ENCODE measurements around the gene ADAMTS15. TPM values are rescaled to one million over a fixed set of nuclear protein-coding genes. Genes with fewer than 3 reads are reported as not detected.

The ADAMTS15 gene
- total RNA-seq, 1 donor from 2014 or later: 0.20 TPM

GRCh38 chr11:130421697-130422096 is 26.7 kb upstream of the ADAMTS15 start:
- Mint-ChIP-seq H3K4me3 (ENCODE audit: unreplicated experiment) (no peak overlapping the region), H3K36me3 (ENCODE audit: unreplicated experiment) (peaks cover 4% of the 10 kb centered on the region), H3K27ac (ENCODE audit: unreplicated experiment) (no peak overlapping the region), H3K4me1 (ENCODE audit: low read depth, unreplicated experiment) (peaks cover 2% of the 10 kb centered on the region), H3K9me3 (ENCODE audit: unreplicated experiment) (peaks cover 2% of the 10 kb centered on the region), H3K27me3 (ENCODE audit: unreplicated experiment) (peaks cover 1% of the 10 kb centered on the region)
- TF ChIP-seq, protein P1, sequence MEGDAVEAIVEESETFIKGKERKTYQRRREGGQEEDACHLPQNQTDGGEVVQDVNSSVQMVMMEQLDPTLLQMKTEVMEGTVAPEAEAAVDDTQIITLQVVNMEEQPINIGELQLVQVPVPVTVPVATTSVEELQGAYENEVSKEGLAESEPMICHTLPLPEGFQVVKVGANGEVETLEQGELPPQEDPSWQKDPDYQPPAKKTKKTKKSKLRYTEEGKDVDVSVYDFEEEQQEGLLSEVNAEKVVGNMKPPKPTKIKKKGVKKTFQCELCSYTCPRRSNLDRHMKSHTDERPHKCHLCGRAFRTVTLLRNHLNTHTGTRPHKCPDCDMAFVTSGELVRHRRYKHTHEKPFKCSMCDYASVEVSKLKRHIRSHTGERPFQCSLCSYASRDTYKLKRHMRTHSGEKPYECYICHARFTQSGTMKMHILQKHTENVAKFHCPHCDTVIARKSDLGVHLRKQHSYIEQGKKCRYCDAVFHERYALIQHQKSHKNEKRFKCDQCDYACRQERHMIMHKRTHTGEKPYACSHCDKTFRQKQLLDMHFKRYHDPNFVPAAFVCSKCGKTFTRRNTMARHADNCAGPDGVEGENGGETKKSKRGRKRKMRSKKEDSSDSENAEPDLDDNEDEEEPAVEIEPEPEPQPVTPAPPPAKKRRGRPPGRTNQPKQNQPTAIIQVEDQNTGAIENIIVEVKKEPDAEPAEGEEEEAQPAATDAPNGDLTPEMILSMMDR (IDR thresholded peaks at IDR 0.05; ENCODE audit: partially characterized antibody, unreplicated experiment): no peak
- DNase-seq: no peak

GRCh38 chr11:130422251-130422995 is 26.0 kb upstream of the ADAMTS15 start:
- TF ChIP-seq, protein P1 (IDR thresholded peaks at IDR 0.05; ENCODE audit: partially characterized antibody, unreplicated experiment): no peak
- H3K4me1 Mint-ChIP-seq (ENCODE audit: low read depth, unreplicated experiment): peaks cover 8% of the 10 kb centered on the region
- H3K9me3 Mint-ChIP-seq (ENCODE audit: unreplicated experiment): peaks cover 2% of the 10 kb centered on the region
- H3K27me3 Mint-ChIP-seq (ENCODE audit: unreplicated experiment): peaks cover 5% of the 10 kb centered on the region
- no peak overlapping the region for H3K4me3 Mint-ChIP-seq (ENCODE audit: unreplicated experiment)
- peaks cover 4% of the 10 kb centered on the region for H3K36me3 Mint-ChIP-seq (ENCODE audit: unreplicated experiment)
- DNase-seq: no peak
- no peak overlapping the region for H3K27ac Mint-ChIP-seq (ENCODE audit: unreplicated experiment)

GRCh38 chr11:130423541-130424142 is 24.8 kb upstream of the ADAMTS15 start:
- Mint-ChIP-seq H3K4me1 (ENCODE audit: low read depth, unreplicated experiment) (peaks cover 10% of the 10 kb centered on the region), H3K4me3 (ENCODE audit: unreplicated experiment) (no peak overlapping the region), H3K27ac (ENCODE audit: unreplicated experiment) (no peak overlapping the region), H3K36me3 (ENCODE audit: unreplicated experiment) (peaks cover 4% of the 10 kb centered on the region), H3K27me3 (ENCODE audit: unreplicated experiment) (peaks cover 7% of the 10 kb centered on the region), H3K9me3 (ENCODE audit: unreplicated experiment) (peaks cover 3% of the 10 kb centered on the region)
- DNase-seq: no peak
- TF ChIP-seq, protein P1 (IDR thresholded peaks at IDR 0.05; ENCODE audit: partially characterized antibody, unreplicated experiment): no peak

DNA sequence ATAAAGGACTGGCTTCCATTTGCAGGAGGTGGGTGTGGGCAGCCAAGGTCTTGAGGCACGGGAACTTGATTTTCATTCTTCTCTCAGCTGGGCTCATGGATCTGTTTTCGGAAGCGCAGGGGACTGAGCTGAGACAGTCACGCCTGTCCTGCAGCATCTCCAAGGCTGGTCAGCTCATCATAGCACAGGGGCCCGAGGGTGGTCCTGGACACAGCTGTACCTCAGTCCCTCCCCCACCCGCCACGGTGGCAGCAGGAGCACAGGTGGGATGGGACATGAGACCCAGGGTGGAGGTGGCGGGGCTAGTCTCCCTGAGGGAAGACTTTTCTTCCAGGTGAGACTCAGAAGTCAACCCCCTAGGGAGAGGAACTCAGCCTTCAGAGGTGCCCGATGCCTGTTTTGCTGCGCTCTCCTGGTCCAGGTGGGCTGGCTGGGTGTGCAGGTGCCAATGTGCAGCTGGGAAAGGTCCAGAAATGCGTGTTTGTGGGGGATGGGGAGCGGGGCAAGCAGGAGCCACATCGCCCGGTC is 23.8 kb upstream of the ADAMTS15 start:
- no peak overlapping the region for H3K4me3 Mint-ChIP-seq (ENCODE audit: unreplicated experiment)
- peaks cover 12% of the 10 kb centered on the region for H3K27me3 Mint-ChIP-seq (ENCODE audit: unreplicated experiment)
- H3K9me3 Mint-ChIP-seq (ENCODE audit: unreplicated experiment): peaks cover 3% of the 10 kb centered on the region
- peaks cover 10% of the 10 kb centered on the region for H3K4me1 Mint-ChIP-seq (ENCODE audit: low read depth, unreplicated experiment)
- peaks cover 4% of the 10 kb centered on the region for H3K36me3 Mint-ChIP-seq (ENCODE audit: unreplicated experiment)
- DNase-seq: no peak
- TF ChIP-seq, protein P1 (IDR thresholded peaks at IDR 0.05; ENCODE audit: partially characterized antibody, unreplicated experiment): no peak
- no peak overlapping the region for H3K27ac Mint-ChIP-seq (ENCODE audit: unreplicated experiment)

- Mint-ChIP-seq H3K27me3 (ENCODE audit: unreplicated experiment) (peaks cover 12% of the 10 kb centered on the region), H3K4me1 (ENCODE audit: low read depth, unreplicated experiment) (peaks cover 10% of the 10 kb centered on the region), H3K36me3 (ENCODE audit: unreplicated experiment) (peaks cover 4% of the 10 kb centered on the region), H3K9me3 (ENCODE audit: unreplicated experiment) (peaks cover 3% of the 10 kb centered on the region), H3K27ac (ENCODE audit: unreplicated experiment) (no peak overlapping the region), H3K4me3 (ENCODE audit: unreplicated experiment) (no peak overlapping the region)
- TF ChIP-seq, protein P1 (IDR thresholded peaks at IDR 0.05; ENCODE audit: partially characterized antibody, unreplicated experiment): no peak
- no peak for DNase-seq
Measured at GRCh38 chr11:130425156-130425555, 23.3 kb upstream of the ADAMTS15 start.

Measured in glutamatergic neuron (in vitro differentiated cells).